Cardiac muscle cell (in vitro differentiated cells and primary cell): ENCODE results near the gene ZNF574. TPM values are rescaled to one million over a fixed set of nuclear protein-coding genes. Genes with fewer than 3 reads are reported as not detected.

ENCODE experiments used
- DNase-seq, 2 donors: peaks; one replicate each; pipeline versions ENCODE4 v3.0.0 to v3.0.0-alpha.2; 2010 to 2017; ENCODE audit warnings: low read depth in 1 of 2, low spot score in 1 of 2
- H3K27ac ChIP-seq: fragments of 200-600 bp; sonication (generic); 2 replicates; pipeline ENCODE4 v1.5.1; 2016
- H3K27me3 ChIP-seq: fragments of 200-600 bp; sonication (generic); 2 replicates; pipeline ENCODE4 v1.6.0; 2016; ENCODE audit warnings: control low read depth
- H3K36me3 ChIP-seq: fragments of 200-600 bp; sonication (generic); 2 replicates; pipeline ENCODE4 v1.5.1; 2016; ENCODE audit warnings: control low read depth
- H3K4me1 ChIP-seq: fragments of 200-600 bp; sonication (generic); 2 replicates; pipeline ENCODE4 v1.8.1; 2017; ENCODE audit warnings: low read depth, mild to moderate bottlenecking, mixed run types
- H3K4me3 ChIP-seq: fragments of 200-600 bp; sonication (generic); 2 replicates; pipeline ENCODE4 v1.5.1; 2016; ENCODE audit warnings: mild to moderate bottlenecking
- H3K9me3 ChIP-seq: fragments of 200-600 bp; sonication (generic); 2 replicates; pipeline ENCODE4 v1.5.1; 2017; ENCODE audit warnings: low read depth, mild to moderate bottlenecking, control low read depth
- polyA plus RNA-seq: library from polyadenylated mRNA; unstranded; fragments of >200 nt; fragmentation: Nextera tagmentation; extraction: Ambion mirVana; gene quantifications from 2 replicates; pipeline ENCODE4 v1.2.1, GENCODE V29; 2016
- total RNA-seq: library from RNA; depleted of rRNA; stranded (reverse); fragments of >200 nt; gene quantifications from 2 replicates; pipeline ENCODE4 v1.2.3, GENCODE V29; 2016
- TF ChIP-seq, protein P1 (sequence below): IDR thresholded peaks from 2 replicates; pipeline ENCODE4 v1.5.1; 2012; ENCODE audit warnings: low read depth, mild to moderate bottlenecking, low read length

Gene ZNF574
- total and polyA plus RNA-seq, 2 experiments from 2014 or later, result 23.9 to 36.2 TPM

GRCh38 chr19:42088471-42089190 lies 12.7 kb downstream of the ZNF574 start:
- DNase-seq, result peak in 1 of 2 donors; percentile 72
- TF ChIP-seq, protein P1, sequence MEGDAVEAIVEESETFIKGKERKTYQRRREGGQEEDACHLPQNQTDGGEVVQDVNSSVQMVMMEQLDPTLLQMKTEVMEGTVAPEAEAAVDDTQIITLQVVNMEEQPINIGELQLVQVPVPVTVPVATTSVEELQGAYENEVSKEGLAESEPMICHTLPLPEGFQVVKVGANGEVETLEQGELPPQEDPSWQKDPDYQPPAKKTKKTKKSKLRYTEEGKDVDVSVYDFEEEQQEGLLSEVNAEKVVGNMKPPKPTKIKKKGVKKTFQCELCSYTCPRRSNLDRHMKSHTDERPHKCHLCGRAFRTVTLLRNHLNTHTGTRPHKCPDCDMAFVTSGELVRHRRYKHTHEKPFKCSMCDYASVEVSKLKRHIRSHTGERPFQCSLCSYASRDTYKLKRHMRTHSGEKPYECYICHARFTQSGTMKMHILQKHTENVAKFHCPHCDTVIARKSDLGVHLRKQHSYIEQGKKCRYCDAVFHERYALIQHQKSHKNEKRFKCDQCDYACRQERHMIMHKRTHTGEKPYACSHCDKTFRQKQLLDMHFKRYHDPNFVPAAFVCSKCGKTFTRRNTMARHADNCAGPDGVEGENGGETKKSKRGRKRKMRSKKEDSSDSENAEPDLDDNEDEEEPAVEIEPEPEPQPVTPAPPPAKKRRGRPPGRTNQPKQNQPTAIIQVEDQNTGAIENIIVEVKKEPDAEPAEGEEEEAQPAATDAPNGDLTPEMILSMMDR, result no peak
- no peak overlapping the region for H3K4me3 ChIP-seq
- peaks cover 7% of the 10 kb centered on the region for H3K4me1 ChIP-seq
- H3K36me3 ChIP-seq, result no peaks in the 10 kb centered on the region
- H3K27ac ChIP-seq, result no peak overlapping the region
- no peaks in the 10 kb centered on the region for H3K27me3 ChIP-seq
- no peaks in the 10 kb centered on the region for H3K9me3 ChIP-seq

GRCh38 chr19:42089191-42089750 lies 13.3 kb downstream of the ZNF574 start:
- DNase-seq, result no peak
- TF ChIP-seq, protein P1, result no peak
- Histone ChIP-seq H3K36me3 (no peaks in the 10 kb centered on the region), H3K4me1 (peaks cover 7% of the 10 kb centered on the region), H3K9me3 (no peaks in the 10 kb centered on the region), H3K4me3 (no peak overlapping the region), H3K27me3 (no peaks in the 10 kb centered on the region), H3K27ac (no peak overlapping the region)

- no peak overlapping the region for H3K27ac ChIP-seq
- H3K9me3 ChIP-seq, result no peaks in the 10 kb centered on the region
- H3K4me3 ChIP-seq, result no peak overlapping the region
- TF ChIP-seq, protein P1, result no peak
- DNase-seq, result no peak
- no peaks in the 10 kb centered on the region for H3K27me3 ChIP-seq
- no peaks in the 10 kb centered on the region for H3K36me3 ChIP-seq
- peaks cover 7% of the 10 kb centered on the region for H3K4me1 ChIP-seq
Observed at GRCh38 chr19:42089772-42090171, 13.8 kb downstream of the ZNF574 start.

DNA sequence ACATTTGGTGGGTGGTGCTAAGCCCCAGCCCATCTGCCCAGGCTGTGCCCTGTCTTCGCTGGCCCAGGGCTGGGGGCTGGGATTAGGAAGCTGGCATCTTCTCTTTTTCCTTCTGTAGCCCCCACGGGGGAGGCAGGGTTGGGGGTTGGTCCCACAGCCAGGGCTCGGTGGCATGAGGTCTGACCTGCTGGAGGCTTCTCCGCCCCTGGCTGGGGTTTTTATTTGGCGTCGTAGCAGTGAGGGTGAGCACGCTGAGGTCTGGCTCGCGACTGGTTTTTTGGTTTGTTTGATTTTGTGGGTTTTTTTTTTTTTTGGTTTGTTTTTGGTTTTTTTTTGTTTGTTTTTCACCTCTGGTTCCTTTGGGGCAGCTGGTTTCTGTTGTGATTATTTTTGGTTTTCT lies 14.7 kb downstream of the ZNF574 start:
- no peak overlapping the region for H3K4me3 ChIP-seq
- H3K27me3 ChIP-seq, result peaks cover under 1% of the 10 kb centered on the region
- TF ChIP-seq, protein P1, result no peak

DNA sequence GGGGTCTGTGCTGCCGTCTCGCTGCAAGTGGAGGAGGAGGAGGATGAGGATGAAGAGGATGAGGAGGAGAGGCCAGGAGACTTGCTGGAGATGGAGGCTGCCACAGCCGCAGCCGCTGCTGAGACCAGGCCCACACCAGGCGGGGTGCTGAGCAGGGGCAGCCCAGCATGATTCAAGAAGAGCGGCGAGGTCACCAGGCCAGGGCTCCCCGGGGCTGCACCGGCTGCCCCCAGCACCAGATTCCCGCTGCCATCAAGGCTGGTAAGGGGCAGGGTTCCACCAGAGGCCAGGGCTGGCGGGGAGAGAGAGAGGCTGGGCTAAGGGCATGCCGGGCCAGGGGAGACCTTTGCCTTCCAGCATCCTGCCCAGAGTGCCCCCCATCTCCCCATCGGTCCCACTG lies 15.3 kb downstream of the ZNF574 start:
- Histone ChIP-seq H3K9me3 (no peaks in the 10 kb centered on the region), H3K27ac (no peak overlapping the region), H3K27me3 (peaks cover 7% of the 10 kb centered on the region), H3K36me3 (no peaks in the 10 kb centered on the region), H3K4me3 (no peak overlapping the region), H3K4me1 (peaks cover 7% of the 10 kb centered on the region)
- no peak for DNase-seq
- TF ChIP-seq, protein P1, result no peak

More for the DNA sequence above, 14.7 kb downstream of the ZNF574 start:
- H3K9me3 ChIP-seq, result no peaks in the 10 kb centered on the region
- no peaks in the 10 kb centered on the region for H3K36me3 ChIP-seq
- H3K27ac ChIP-seq, result no peak overlapping the region
- peaks cover 7% of the 10 kb centered on the region for H3K4me1 ChIP-seq
- no peak for DNase-seq
